GM23338 (cell line): ENCODE results near the gene HACD3.

Experiments
- CREB1 ChIP-seq: fragments of 250-450 bp; sonication (Bioruptor Pico); IDR thresholded peaks from 2 replicates; pipeline ENCODE4 v1.5.0; 2020; ENCODE audit warnings: low read depth, mild to moderate bottlenecking, moderate library complexity
- CTCF ChIP-seq, 2 experiments: fragments of 200-600 bp in 1 of 2; sonication (generic) in 1 of 2; conservative IDR thresholded peaks; 2 replicates each; pipeline versions ENCODE4 v1.5.1 to v1.6.1; 2016 to 2017; ENCODE audit warnings: antibody characterized with exemption in 2 of 2, low read depth in 2 of 2, mild to moderate bottlenecking in 2 of 2, moderate library complexity in 1 of 2
- EZH2 ChIP-seq: fragments of 200-600 bp; sonication (generic); IDR thresholded peaks from one replicate; pipeline ENCODE4 v1.8.0; 2017; ENCODE audit warnings: antibody characterized with exemption, mild to moderate bottlenecking, low read depth; ENCODE audit not compliant: unreplicated experiment
- EZH2phosphoT487 ChIP-seq: fragments of 200-600 bp; sonication (generic); IDR thresholded peaks from one replicate; pipeline ENCODE4 v1.8.1; 2018; ENCODE audit warnings: antibody characterized with exemption; ENCODE audit not compliant: unreplicated experiment
- JUNB ChIP-seq: IDR thresholded peaks from one replicate; pipeline ENCODE4 v1.6.1; 2016; ENCODE audit warnings: antibody characterized with exemption; ENCODE audit not compliant: unreplicated experiment
- POLR2AphosphoS5 ChIP-seq: IDR thresholded peaks from 2 replicates; pipeline ENCODE4 v1.6.1; 2016; ENCODE audit warnings: antibody characterized with exemption, low read depth
- REST ChIP-seq: IDR thresholded peaks from one replicate; pipeline ENCODE4 v1.6.1; 2018; ENCODE audit warnings: antibody characterized with exemption; ENCODE audit not compliant: unreplicated experiment
- ZNF331 ChIP-seq: fragments of 250-450 bp; sonication (Bioruptor Pico); IDR thresholded peaks from 2 replicates; pipeline ENCODE4 v1.5.0; 2020; ENCODE audit warnings: low read depth, mild to moderate bottlenecking, moderate library complexity
- ZNF462 ChIP-seq: fragments of 250-450 bp; sonication (Bioruptor Pico); IDR thresholded peaks from 2 replicates; pipeline ENCODE4 v1.5.0; 2020; ENCODE audit warnings: mild to moderate bottlenecking, moderate library complexity

GRCh38 chr15:65533057-65533756 is 2.9 kb downstream of the HACD3 start:
- TF ChIP-seq CTCF (conservative IDR thresholded peaks at IDR 0.05; ENCODE audit: low read depth in 2 of 2): no peak
- TF ChIP-seq EZH2phosphoT487: no peak
- no peak for TF ChIP-seq EZH2
- TF ChIP-seq POLR2AphosphoS5: no peak
- TF ChIP-seq CREB1 (CRISPR knock-in tag): no peak
- TF ChIP-seq JUNB: no peak
- no peak for TF ChIP-seq ZNF331 (CRISPR knock-in tag)
- no peak for TF ChIP-seq ZNF462
- no peak for TF ChIP-seq REST
